DMS114 treated with DMSO at 0.1 percent for 48 hours (cell line): ENCODE results near the gene S100P.

Source experiments
- DNase-seq: peaks from one replicate; lab custom pipeline; 2025; ENCODE audit not compliant: unreplicated experiment; lab: John Stamatoyannopoulos, UW

The S100P gene

DNA sequence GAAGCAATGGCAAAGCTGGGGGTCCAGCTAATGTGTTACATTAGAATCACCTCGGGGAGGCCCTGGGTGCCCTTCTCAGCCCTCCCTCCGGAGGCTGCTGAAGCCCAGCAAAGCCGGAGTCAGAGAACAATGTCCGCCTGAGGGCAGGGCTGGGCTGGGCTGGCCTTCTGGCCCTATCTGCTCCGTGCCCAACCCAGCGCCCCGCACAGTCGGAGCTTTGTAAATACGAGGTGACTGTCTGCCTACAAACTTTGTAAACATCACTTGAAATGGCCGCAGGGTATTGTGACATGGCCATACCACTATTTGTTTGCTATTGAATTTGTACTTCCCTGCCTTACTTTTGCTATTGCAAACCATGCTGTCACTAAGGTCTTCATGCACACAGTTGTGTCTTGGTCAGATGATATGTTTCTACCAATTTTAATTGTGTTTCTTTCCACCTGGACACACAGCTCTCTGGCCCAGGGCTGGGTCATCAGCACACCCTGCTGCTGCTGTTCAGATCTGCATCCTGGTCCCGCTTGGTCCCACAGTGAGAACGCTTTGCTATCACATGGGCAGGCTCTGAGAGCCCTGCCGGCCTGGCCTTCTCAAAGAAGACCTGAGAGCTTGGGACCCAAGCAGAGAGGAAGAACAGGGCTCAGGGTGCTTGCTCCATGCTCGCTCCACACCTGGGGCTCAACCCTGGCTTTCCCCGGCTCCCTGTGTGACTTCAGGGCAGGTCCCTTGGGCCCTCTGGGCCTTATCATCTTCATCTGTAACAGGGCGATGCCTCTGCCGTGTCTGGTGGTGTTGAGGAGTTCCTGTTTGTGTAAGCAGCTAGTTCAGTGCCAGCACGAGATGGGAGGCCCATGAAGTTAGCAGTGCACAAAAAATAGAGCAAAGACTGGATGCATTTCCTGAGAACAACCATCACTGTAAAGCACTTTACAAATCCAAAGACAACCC, 2.3 kb downstream of the S100P start:
- no peak for DNase-seq

DNA sequence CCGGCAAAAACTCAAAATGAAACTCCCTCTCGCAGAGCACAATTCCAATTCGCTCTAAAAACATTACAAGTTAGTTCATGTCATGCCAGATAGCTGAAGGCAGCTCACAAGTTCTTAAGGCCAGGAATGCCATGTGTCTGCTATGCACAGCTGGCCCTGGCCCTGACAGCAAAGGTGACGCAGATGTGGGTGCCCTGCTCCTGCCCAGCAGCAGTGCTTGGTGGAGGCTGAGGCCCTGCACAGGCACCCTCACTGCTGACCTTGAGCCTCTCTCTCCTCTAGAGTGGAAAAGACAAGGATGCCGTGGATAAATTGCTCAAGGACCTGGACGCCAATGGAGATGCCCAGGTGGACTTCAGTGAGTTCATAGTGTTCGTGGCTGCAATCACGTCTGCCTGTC, 2.9 kb downstream of the S100P start:
- no peak for DNase-seq

DNA sequence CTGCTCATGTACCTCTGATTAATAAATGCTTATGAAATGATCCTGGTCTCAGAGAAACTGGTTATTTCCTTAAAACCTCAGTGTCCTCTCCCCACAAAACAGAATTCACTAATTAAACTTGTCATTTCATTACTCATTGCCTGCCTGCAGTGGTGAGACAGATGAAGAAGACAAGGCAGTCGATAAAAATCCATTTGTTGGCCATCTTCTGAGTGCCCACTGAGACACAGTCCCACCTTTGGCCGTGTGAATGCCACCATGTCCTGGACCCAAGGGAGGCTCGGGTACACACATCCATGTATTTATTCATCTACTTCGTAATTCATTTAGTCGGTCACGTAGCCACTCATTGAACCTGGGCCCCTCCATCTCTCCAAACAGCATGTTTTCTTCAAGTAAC, 3.5 kb downstream of the S100P start:
- no peak for DNase-seq

DNA sequence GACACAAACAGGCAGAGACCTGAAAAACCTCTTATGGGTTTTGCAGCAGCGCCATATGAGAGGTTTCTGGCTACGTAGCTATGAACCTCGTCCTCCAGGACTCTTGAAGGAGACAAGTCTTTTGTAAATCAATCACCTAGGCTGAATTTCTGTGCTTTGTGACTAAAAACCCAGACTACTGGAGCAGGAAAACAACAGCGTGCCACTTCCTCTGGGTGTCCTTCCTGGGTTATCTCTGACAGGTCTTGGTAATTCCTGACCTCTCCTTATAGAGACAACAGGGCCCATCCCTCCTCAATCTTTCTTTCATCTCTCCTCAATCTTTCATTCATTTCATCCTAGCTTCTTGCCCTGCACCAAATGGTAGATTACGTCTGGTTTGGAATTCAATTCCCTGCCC, 5.7 kb downstream of the S100P start:
- DNase-seq: no peak

DNA sequence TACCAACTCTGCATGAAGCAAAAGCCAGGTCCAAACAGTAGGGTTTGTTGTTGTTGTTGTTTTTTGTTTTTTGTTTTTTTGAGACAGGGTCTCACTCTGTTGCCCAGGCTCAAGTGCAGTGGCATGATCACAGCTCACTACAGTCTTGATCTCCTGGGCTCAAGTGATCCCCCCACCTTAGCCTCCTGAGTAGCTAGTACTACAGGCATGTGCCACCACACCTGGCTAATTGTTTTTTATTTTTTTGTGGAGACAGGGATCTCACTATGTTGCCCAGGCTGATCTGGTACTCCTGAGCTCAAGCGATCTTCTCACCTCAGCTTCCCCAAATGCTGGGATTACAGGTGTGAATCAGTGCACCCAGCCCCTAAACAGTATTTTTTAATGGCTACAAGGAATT, 6.2 kb downstream of the S100P start:
- no peak for DNase-seq

DNA sequence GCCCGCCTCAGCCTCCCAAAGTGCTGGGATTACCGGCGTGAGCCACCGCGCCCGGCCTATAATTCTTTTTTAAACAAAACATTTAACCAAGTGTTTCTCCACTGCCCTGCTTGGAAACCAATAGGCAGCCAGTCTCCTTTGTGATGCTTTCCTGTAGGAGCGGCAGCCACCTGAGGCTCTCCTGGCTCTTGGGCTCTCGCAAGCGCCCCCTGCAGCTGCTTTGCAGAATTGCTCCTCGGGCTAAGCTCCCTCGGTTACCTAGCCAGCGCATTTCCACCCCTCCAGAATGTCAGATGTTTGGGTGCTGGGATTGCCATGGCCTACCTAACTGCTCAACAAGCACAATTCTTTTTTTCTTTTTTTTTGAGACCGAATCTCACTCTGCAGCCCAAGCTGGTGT, 7.7 kb downstream of the S100P start:
- no peak for DNase-seq

DNA sequence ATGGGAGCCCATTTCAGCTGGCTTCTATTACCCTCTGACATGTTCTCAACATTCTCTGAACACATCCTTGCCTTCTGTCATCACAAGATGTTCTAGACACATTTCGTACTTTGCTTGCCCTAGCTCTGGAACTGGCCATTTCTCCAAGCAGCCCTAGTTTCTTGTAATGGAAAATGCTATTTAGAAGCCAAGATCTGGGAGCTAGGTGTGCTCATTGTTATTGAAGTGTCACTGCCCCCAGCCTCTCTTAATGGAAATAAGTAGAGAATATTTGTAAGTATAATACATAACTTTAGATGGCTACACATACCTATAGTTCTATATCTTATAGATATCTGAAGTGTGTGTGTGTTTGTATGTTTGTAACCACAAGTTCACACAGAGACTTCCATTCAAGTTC, 9.1 kb downstream of the S100P start:
- no peak for DNase-seq

DNA sequence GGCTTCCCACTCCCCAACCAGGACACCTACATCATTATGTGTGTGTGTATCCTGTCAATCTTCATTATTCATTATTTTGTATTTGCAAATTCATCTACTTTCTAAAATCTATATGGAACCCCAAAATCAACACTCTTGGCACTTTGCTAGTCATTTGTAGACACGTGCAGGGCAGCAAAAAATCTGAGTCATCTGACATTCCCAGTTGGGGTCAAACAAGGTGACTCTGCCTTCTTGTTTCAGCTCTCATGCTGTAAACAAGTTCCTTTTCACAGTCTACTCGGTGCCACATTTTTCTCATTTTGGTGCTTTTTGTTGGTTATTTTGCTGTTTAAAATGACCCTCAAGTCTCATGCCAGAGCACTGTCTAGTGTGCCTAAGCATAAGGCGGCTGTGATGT, 10.1 kb downstream of the S100P start:
- DNase-seq: no peak

DNA sequence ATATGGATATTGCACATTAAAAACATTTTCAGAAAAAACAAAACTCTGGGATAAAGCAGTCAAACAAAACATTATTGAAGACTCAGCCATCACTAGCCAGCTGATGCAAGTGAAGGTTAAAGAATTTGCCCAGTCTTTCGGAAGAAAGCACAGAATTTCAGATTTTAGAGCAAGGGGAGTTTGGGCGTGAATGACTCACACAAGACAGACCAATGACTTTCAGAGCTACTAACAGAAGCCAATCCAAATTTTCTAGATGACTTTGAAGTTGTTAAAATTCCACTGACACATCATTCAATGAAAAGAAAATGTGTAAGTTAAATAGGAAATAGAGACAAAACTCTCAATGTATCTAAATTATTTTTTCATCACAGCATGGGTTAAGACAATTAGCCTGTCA, 12.0 kb downstream of the S100P start:
- DNase-seq: no peak

DNA sequence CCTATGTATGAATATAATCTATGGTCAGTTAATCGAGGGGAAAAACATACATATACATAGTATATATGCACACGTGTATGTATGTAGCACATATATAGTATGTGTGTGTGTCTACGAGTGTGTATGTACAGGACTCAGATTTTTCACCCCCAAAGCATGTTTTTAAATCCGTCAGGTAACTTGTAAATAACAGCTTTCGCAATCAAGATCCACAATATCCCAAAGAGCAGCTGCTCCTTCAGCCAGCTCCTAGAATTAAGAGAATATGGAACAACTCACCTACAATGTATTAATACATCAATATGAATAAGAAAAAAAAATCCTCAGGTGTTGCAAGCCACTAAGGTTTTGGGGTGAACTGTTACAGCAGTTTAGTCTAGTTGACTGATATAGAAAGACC, 12.5 kb downstream of the S100P start:
- DNase-seq: no peak

DNA sequence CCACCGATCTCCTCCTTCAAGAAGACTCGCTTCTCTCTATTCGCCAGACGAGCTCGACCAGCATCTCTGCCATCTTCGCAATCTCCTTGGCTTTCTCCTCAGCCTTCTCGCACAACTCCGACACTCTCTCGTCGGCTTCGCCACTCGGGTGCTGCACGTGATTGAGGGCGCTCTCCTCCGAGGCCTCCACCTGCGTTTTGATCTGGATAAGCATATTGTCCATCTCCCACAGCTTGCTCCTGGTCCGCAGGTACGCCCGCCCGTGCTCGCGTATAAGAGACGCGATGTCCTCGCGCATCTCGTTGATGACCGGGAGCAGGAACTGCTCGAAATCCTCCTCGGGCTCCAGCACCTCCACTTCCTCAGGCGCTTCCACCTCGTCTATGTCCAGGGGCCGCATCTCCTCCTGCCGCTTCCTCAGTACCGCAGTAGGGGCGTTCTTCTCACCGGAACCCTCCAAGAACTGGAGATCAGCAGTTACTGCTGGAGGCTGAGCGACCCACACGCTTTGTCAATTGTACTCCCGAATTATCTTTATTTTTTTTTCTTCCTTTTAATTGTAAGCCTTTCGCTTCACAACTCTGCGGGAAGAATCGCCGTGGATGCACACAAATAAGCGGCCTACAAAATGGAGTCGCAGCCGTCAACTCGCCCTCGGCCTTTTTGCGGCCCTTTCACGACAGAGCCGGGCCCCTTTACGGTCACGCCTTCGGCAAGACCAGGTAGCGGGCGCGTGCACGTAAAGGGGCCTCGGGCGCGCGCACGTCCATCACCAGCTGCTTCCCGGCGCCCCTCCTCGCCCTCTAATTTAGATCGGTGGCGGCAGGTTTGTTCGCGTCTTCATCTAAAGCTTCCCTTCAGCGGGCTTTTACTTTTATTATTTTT, 15.8 kb downstream of the S100P start, which contains the start of gene MRFAP1L1:
MRFAP1L1 (minus strand) TSS at position 636 of the 885 bp plus-strand sequence; CDS start at position 400, 236 bp downstream.
- DNase-seq: peak; percentile 91

DNA sequence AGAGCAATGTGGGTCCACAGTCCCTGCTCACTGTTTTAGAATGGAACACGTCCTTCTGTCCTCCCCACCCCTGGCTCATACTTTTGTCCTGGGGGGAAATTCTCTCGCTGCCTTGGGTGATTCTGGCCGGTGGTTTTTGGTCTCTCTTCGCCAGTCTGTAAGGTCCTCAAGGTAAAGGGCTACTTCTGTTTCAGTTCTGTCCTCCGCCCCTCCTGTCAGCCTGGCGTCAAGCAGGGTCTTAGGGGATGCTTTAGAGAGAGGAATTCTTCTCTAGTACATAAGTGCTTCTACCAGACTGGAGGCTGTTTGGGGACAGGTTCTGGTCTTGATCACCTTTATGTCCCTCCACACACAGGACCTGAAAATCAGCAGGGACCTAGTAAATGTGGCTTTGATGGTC, 16.6 kb downstream of the S100P start:
- DNase-seq: no peak

DNA sequence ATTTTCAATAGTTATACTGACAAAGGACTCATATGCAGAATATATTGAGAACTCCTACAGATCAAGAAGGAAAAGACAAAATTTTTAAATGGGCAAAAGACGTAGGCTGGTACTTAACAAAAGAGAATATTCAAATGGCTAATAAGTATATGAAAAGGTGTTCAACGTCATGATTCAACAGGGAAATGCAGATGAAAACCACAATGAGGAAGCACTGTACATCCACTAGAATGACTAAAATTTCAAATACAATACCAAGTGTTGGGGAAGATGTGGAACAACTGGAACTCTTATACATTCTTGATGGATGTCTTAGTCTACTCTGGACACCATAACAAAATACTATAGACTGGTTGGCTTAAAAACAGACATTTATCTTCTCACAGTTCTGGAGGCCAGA, 17.3 kb downstream of the S100P start:
- DNase-seq: no peak

DNA sequence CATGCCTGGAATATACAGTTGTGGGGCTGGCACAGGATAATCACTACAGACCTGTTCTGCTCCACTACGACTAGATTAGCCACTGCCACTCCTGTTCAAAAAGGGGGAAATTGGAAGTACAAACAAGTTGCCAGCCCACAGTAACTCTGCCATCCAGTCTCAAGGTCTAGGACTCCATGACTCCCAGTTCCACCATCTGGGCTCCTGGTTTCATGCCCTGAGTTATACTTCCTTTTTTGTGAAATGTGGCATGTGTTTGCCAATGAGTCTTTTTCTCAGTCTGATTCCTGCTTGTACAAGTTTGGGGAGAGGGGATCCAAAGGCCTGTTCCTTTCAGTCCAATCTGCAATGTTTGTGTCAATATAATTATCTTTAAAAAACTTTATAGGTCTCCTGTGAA, 21.3 kb downstream of the S100P start:
- no peak for DNase-seq

DNA sequence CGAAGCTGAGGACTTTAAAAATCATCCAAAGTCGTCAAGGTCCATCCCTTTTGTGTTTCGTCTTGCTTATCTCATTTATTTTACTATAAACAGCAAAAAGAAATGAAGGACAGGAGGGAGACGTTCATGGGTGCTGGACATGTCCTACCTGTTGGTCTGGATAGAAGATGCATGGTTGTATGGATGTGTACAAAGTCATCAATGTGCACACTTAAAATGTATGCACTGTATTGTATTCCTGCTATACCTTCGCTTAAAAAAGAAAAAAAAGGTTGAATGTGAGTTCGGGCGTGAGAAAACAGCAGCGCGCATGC, 22.0 kb downstream of the S100P start:
- no peak for DNase-seq

DNA sequence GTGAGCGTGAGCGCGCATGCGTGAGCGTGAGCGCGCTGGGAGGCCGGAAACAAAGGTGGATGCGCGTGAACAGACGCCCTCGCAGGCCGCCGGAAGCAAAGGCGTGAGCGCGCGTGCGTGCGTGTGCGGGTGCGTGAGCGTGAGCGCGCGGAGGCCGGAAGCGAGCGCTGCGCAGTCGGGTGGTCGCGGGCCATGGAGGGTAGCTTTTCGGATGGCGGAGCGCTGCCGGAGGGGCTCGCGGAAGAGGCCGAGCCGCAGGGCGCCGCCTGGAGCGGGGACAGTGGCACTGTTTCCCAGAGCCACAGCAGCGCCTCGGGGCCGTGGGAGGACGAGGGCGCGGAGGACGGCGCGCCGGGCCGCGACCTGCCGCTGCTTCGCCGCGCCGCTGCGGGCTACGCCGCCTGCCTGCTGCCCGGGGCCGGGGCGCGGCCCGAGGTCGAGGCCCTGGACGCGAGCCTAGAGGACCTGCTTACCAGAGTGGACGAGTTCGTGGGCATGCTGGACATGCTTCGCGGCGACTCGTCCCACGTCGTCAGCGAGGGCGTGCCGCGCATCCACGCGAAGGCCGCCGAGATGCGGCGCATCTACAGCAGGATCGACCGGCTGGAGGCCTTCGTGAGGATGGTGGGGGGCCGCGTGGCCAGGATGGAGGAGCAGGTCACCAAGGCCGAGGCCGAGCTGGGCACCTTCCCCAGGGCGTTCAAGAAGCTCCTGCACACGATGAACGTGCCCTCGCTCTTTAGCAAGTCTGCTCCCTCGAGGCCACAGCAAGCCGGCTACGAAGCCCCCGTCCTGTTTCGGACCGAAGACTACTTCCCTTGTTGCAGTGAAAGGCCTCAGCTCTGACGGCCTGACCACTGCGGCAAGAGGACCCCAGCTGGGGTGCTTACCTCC, 22.6 kb downstream of the S100P start, which contains the start of gene BLOC1S4:
BLOC1S4 (plus strand) TSS at position 157 of the 894 bp plus-strand sequence; CDS start at position 193, 36 bp downstream.
- DNase-seq: peak; percentile 81

DNA sequence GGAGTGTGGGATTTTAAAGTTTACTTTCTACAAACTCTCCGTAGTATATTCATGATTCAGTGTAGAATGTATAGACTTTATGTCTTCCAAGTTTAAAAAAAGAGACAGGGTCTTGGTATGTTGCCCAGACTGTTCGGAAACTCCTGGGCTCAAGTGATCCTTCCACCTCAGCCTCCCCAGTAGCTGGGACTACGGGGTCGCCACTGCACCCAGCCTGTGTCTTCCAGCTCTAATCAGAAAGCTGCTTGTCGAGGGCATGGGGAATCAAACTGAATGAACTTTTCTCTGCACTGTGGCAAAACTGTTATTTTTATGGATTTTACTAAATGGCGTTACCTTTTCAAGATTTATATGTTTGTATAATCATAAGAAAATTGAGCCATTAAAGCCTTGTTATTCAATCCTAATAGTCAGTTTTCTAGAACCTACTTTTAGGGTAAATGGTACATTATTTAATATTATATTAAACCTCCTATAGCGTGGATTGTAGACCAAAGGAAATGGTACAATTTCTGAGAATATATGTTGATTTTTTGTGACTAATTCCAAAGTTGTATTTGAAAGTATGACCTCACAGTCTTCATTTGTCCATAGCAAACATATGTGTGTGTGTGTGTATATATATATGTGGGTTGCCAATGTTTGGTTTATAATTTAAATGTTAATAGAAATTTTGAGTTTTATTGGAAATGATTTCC, 23.4 kb downstream of the S100P start:
- no peak for DNase-seq

DNA sequence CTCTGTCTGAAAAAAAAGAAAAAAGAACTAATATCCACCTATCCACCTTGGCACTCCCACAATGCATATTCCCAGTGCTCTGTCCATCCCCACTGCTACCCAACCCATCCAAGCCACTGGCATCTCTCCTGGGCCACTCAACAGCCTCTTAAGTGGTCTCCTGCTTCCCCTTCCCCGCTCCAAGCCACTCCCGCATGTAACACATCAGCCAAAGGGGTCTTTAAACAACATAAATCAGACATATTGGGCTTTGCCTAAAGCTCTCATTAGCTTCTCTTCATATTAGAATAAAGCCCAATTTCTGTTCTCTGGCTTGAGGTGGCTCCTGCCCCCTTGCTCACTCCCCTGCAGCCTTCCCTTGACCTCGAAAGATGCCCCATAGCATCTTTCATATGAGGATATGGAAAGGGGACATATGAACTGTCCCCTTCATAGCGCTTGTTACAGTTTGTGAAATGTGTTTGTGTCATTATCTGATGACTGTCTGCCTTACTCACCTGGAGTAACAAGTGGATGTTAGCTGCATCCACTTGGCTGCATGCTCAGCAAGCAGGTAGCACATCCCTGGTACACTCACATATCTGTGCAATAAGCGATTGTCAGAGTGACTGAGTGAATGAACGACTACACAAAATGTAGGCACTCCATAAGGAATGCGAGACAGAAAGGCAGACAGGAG, 25.4 kb downstream of the S100P start:
- no peak for DNase-seq

DNA sequence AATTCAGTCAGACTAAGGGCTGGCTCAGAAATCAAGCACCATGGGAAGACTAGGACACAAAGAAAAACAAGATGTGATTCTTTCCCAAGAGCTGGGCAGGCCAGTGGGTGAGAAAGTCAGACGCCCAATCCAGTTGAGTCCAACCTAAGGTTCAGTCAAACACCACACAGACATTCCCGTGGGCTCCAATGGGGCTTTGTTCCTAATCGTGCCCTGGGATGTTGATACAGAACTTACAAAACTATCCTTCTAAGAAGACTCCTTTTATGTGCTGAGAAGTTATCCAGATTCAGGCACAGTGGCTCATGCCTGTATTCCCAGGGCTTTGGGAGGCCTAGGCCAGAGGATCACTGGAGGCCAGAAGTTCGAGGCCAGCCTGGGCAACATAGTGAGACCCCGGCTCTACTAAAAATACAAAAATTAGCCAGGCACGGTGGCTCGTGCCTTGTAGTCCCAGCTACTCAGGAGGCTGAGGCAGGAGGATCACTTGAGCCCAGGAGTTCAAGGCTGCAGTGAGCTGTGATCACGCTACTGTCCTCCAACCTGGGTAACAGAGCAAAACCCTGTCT, 26.0 kb downstream of the S100P start:
- no peak for DNase-seq
